ENCODE data around the gene GARIN3.

The GARIN3 gene

GRCh38 chr5:157142317-157143126, 23.5 kb downstream of the GARIN3 start, which contains the start of gene MED7:
Gene MED7, minus strand, starts transcription at chr5:157142865. Its CDS starts 3,434 bp downstream, at chr5:157139431.
- TF ChIP-seq EZH2 (IDR thresholded peaks at IDR 0.05; ENCODE audit: borderline replicate concordance, low read length) (no peak), CTCF (IDR thresholded peaks at IDR 0.05; ENCODE audit: low read length) (no peak)
- H3K9me2 ChIP-seq (ENCODE audit: low read depth, low read length), result no peaks in the 10 kb centered on the region
- H3K4me1 ChIP-seq (ENCODE audit: insufficient read depth, low read length, severe bottlenecking), result peaks cover 16% of the 10 kb centered on the region
- peak within 1 kb of the TSS; percentile 90 for H3K4me3 ChIP-seq (ENCODE audit: low read depth, low read length, poor library complexity, severe bottlenecking)
- peak within 1 kb of the TSS; percentile 95 for H3K9ac ChIP-seq (ENCODE audit: low read length)
- peak within 1 kb of the TSS; percentile 77 for H3K4me2 ChIP-seq (ENCODE audit: low read length)
- peak within 1 kb of the TSS; percentile 58 for H2AFZ ChIP-seq (ENCODE audit: low read length)
- no peaks in the 10 kb centered on the region for H4K20me1 ChIP-seq (ENCODE audit: insufficient read depth, low read length)
- H3K36me3 ChIP-seq (ENCODE audit: insufficient read depth, low read length), result peaks cover 22% of the 10 kb centered on the region
- peak within 1 kb of the TSS; percentile 65 for H3K27ac ChIP-seq (ENCODE audit: low read depth, low read length, poor library complexity, severe bottlenecking)
- H3K9me3 ChIP-seq (ENCODE audit: low read length), result no peaks in the 10 kb centered on the region
- no peaks in the 10 kb centered on the region for H3K27me3 ChIP-seq (ENCODE audit: insufficient read depth, low read length)
- H3F3A ChIP-seq (ENCODE audit: insufficient read depth, low read length), result no peaks in the 10 kb centered on the region
- H3K79me2 ChIP-seq (ENCODE audit: insufficient read depth, low read length), result peaks cover 7% of the 10 kb centered on the region

- H3K9ac ChIP-seq (ENCODE audit: low read length), result no peak overlapping the region
- H3K4me1 ChIP-seq (ENCODE audit: insufficient read depth, low read length, severe bottlenecking), result peaks cover 8% of the 10 kb centered on the region
- H3K4me2 ChIP-seq (ENCODE audit: low read length), result no peak overlapping the region
- peaks cover 27% of the 10 kb centered on the region for H3K36me3 ChIP-seq (ENCODE audit: insufficient read depth, low read length)
- H3K27ac ChIP-seq (ENCODE audit: low read depth, low read length, poor library complexity, severe bottlenecking), result no peak overlapping the region
- TF ChIP-seq CTCF (IDR thresholded peaks at IDR 0.05; ENCODE audit: low read length) (no peak), EZH2 (IDR thresholded peaks at IDR 0.05; ENCODE audit: borderline replicate concordance, low read length) (no peak)
- no peaks in the 10 kb centered on the region for H4K20me1 ChIP-seq (ENCODE audit: insufficient read depth, low read length)
- peaks cover 7% of the 10 kb centered on the region for H3K79me2 ChIP-seq (ENCODE audit: insufficient read depth, low read length)
- no peak overlapping the region for H2AFZ ChIP-seq (ENCODE audit: low read length)
- H3K4me3 ChIP-seq (ENCODE audit: low read depth, low read length, poor library complexity, severe bottlenecking), result no peak overlapping the region
- no peaks in the 10 kb centered on the region for H3K9me3 ChIP-seq (ENCODE audit: low read length)
- no peaks in the 10 kb centered on the region for H3K9me2 ChIP-seq (ENCODE audit: low read depth, low read length)
- H3K27me3 ChIP-seq (ENCODE audit: insufficient read depth, low read length), result no peaks in the 10 kb centered on the region
- H3F3A ChIP-seq (ENCODE audit: insufficient read depth, low read length), result no peaks in the 10 kb centered on the region
Measured at GRCh38 chr5:157137691-157138090, 28.4 kb downstream of the GARIN3 start.

GRCh38 chr5:157132281-157132612, 33.8 kb downstream of the GARIN3 start:
- TF ChIP-seq CTCF (IDR thresholded peaks at IDR 0.05; ENCODE audit: low read length) (no peak), EZH2 (IDR thresholded peaks at IDR 0.05; ENCODE audit: borderline replicate concordance, low read length) (no peak)
- Histone ChIP-seq H3K9ac (ENCODE audit: low read length) (no peak overlapping the region), H3K9me2 (ENCODE audit: low read depth, low read length) (no peaks in the 10 kb centered on the region), H3K4me3 (ENCODE audit: low read depth, low read length, poor library complexity, severe bottlenecking) (no peak overlapping the region), H3K4me1 (ENCODE audit: insufficient read depth, low read length, severe bottlenecking) (peaks cover 9% of the 10 kb centered on the region), H3K27ac (ENCODE audit: low read depth, low read length, poor library complexity, severe bottlenecking) (no peak overlapping the region), H3K4me2 (ENCODE audit: low read length) (no peak overlapping the region), H3K27me3 (ENCODE audit: insufficient read depth, low read length) (no peaks in the 10 kb centered on the region), H3K9me3 (ENCODE audit: low read length) (no peaks in the 10 kb centered on the region), H3F3A (ENCODE audit: insufficient read depth, low read length) (no peaks in the 10 kb centered on the region), H2AFZ (ENCODE audit: low read length) (no peak overlapping the region), H4K20me1 (ENCODE audit: insufficient read depth, low read length) (no peaks in the 10 kb centered on the region), H3K36me3 (ENCODE audit: insufficient read depth, low read length) (peaks cover 2% of the 10 kb centered on the region), H3K79me2 (ENCODE audit: insufficient read depth, low read length) (no peaks in the 10 kb centered on the region)
